ENCODE results near the gene PLCB3.

DNA sequence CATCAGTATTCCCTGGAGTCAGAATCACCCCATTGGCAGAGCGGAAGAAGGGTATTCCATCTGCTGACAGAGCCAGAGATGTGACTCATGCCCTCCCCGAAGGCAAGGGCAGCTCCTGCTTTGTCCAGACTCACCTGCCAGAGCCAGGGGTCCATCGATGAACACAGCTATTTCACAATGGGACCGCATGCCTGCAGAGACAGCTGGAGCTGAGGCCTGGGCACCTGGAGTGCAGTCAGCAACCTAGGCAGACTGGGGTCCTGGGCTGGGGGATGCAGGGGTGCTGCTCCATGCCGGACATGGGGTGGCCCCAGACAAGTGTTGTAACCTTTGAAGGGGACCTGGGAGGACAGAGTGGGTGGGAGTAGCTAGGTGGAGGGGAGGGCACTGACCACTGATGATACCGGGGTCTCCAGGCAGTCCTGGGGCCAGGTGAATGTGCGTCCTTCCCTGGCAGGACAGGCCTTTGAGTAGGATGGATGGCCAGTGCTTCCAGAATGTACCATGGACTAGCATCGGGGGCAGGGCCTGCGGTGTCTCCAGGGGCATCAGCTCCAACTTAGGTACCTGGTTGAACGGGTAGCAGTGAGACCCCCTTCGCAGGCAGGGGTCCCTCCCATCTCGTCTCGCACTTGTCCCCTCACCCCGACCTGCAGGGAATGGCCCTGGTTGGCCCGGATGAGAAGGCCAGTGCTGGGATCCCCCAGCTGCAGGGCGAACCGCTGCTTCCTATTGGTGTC, 27.0 kb upstream of the PLCB3 start:
- TF ChIP-seq, protein P1, sequence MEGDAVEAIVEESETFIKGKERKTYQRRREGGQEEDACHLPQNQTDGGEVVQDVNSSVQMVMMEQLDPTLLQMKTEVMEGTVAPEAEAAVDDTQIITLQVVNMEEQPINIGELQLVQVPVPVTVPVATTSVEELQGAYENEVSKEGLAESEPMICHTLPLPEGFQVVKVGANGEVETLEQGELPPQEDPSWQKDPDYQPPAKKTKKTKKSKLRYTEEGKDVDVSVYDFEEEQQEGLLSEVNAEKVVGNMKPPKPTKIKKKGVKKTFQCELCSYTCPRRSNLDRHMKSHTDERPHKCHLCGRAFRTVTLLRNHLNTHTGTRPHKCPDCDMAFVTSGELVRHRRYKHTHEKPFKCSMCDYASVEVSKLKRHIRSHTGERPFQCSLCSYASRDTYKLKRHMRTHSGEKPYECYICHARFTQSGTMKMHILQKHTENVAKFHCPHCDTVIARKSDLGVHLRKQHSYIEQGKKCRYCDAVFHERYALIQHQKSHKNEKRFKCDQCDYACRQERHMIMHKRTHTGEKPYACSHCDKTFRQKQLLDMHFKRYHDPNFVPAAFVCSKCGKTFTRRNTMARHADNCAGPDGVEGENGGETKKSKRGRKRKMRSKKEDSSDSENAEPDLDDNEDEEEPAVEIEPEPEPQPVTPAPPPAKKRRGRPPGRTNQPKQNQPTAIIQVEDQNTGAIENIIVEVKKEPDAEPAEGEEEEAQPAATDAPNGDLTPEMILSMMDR (IDR thresholded peaks at IDR 0.05) = no peak
- no peak for TF ChIP-seq POLR2A (IDR thresholded peaks at IDR 0.05)
